Esophagus squamous epithelium (tissue), 5 donors: ENCODE results near the gene PSMG1. TPM values are rescaled to one million over a fixed set of nuclear protein-coding genes. Genes with fewer than 3 reads are reported as not detected.

Source experiments
- DNase-seq: peaks from one replicate; lab custom pipeline; 2025; lab: John Stamatoyannopoulos, UW
- H3K27ac ChIP-seq, 4 donors: fragments of 200-600 bp; sonication (generic); one replicate each; pipeline ENCODE4 v1.5.1; 2016 to 2019; ENCODE audit warnings: mild to moderate bottlenecking in 1 of 4
- H3K27me3 ChIP-seq, 4 donors: fragments of 200-600 bp; sonication (generic); 1 replicate in 3 of 4; 2 replicates in 1 of 4; pipeline versions ENCODE4 v1.5.1 to v1.6.0; 2017 to 2021; ENCODE audit warnings: antibody characterized with exemption in 1 of 4
- H3K36me3 ChIP-seq, 3 donors: fragments of 200-600 bp; sonication (generic); one replicate each; pipeline ENCODE4 v1.5.1; 2016 to 2019
- H3K4me1 ChIP-seq, 3 donors: fragments of 200-600 bp; sonication (generic); one replicate each; pipeline ENCODE4 v1.5.1; 2017 to 2019
- H3K4me3 ChIP-seq, 4 donors: fragments of 200-600 bp; sonication (generic); 1 replicate in 3 of 4; 2 replicates in 1 of 4; pipeline ENCODE4 v1.5.1; 2016 to 2019; ENCODE audit warnings: mild to moderate bottlenecking in 2 of 4, moderate library complexity in 1 of 4
- H3K9me3 ChIP-seq, 3 donors: fragments of 200-600 bp; sonication (generic); one replicate each; pipeline ENCODE4 v1.5.1; 2016 to 2019
- CTCF ChIP-seq, 6 experiments: fragments of 450-650 bp in 4 of 6; fragments of 200-600 bp in 2 of 6; sonication (generic) in 2 of 6; IDR thresholded peaks; one replicate each; pipeline ENCODE4 v1.5.1; 2016 to 2019; ENCODE audit warnings: antibody characterized with exemption in 6 of 6, mild to moderate bottlenecking in 4 of 6, moderate library complexity in 4 of 6
- POLR2A ChIP-seq, 4 donors: fragments of 450-650 bp; IDR thresholded peaks; one replicate each; pipeline ENCODE4 v1.6.1; 2017; ENCODE audit warnings: antibody characterized with exemption in 4 of 4, mild to moderate bottlenecking in 4 of 4, moderate library complexity in 3 of 4
- WGBS, 2 donors: methylation state at CpG; one replicate each; pipeline ENCODE4 v1.1.5; 2018; 5-methylcytosine and 5-hydroxymethylcytosine counted together
- intact Hi-C: fragments of 100-400 bp; cut with DNase I; formaldehyde crosslinking; loops from one replicate; pipeline ENCODE4 v1.15.0; 2022
- total RNA-seq, 4 donors: library from RNA; depleted of rRNA; stranded (reverse); fragments of >200 nt; gene quantifications; one replicate each; pipeline ENCODE4 v1.1.0, GENCODE V29; 2016
- donor health status: DM: yes; HTN: yes; CAD: no.

PSMG1 gene
- total RNA-seq, 4 donors from 2014 or later: 33.8 to 56.5 (median 45.8) TPM

- H3K27me3 ChIP-seq: no peaks in the 10 kb centered on the region
- H3K27ac ChIP-seq: no peak overlapping the region
- TF ChIP-seq POLR2A (IDR thresholded peaks at IDR 0.05) (no peak), CTCF (IDR thresholded peaks at IDR 0.05) (peak in 3 of 6 experiments; percentile 9 to 30 (median 12))
- intact Hi-C loops: no loop called here
- no peaks in the 10 kb centered on the region for H3K9me3 ChIP-seq
- H3K4me3 ChIP-seq: no peak overlapping the region
- 82 to 84% methylated on average over 2 of the region's 2 CpGs for WGBS, 2 donors
- H3K36me3 ChIP-seq: peaks cover 0 to 41% (median 5%) of the 10 kb centered on the region in 3 donors
- DNase-seq: no peak
- H3K4me1 ChIP-seq: peaks cover 7 to 31% (median 8%) of the 10 kb centered on the region in 3 donors
Observed at GRCh38 chr21:39180429-39181019, 2.7 kb downstream of the PSMG1 start.

GRCh38 chr21:39178421-39178820 is 4.8 kb downstream of the PSMG1 start:
- H3K9me3 ChIP-seq: no peaks in the 10 kb centered on the region
- no peak for TF ChIP-seq POLR2A (IDR thresholded peaks at IDR 0.05)
- no peak for TF ChIP-seq CTCF (IDR thresholded peaks at IDR 0.05)
- no peak for DNase-seq
- 76 to 83% methylated on average over 7 of the region's 7 CpGs for WGBS, 2 donors
- H3K4me1 ChIP-seq: peaks cover 0 to 19% (median 8%) of the 10 kb centered on the region in 3 donors
- H3K4me3 ChIP-seq: no peak overlapping the region
- intact Hi-C loops: no loop called here
- peaks cover 0 to 59% (median 5%) of the 10 kb centered on the region in 3 donors for H3K36me3 ChIP-seq
- H3K27ac ChIP-seq: no peak overlapping the region
- no peaks in the 10 kb centered on the region for H3K27me3 ChIP-seq

- Histone ChIP-seq H3K9me3 (no peaks in the 10 kb centered on the region), H3K36me3 (peaks cover 0 to 80% (median 5%) of the 10 kb centered on the region in 3 donors), H3K4me1 (peaks cover 0 to 4% (median 0%) of the 10 kb centered on the region in 3 donors), H3K27ac (no peak overlapping the region), H3K27me3 (no peaks in the 10 kb centered on the region), H3K4me3 (no peak overlapping the region)
- 34 to 40% methylated on average over 3 of the region's 3 CpGs for WGBS, 2 donors
- no peak for DNase-seq
- TF ChIP-seq CTCF (IDR thresholded peaks at IDR 0.05) (no peak), POLR2A (IDR thresholded peaks at IDR 0.05) (no peak)
- intact Hi-C loops: no loop called here
Observed at GRCh38 chr21:39176271-39176709, 7.0 kb downstream of the PSMG1 start.

DNA sequence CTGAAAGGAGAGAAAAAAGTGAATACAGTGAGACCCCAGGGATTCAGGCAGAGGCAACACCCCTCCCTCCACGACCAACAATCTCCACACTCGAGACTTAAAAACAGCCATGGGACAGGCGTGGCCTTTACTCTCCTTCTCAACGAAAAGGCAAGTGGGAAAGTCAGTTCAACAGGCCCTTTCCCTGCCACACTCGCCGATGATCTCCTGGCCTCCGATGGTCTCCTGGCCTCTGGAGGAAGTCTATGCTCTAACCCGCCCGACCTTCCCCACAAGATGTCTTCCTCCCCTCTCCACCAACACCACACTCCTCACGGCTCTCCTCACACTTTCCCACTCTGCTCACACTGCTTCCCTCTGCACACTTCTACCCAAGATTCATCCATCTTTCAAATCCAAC is 7.6 kb downstream of the PSMG1 start:
- H3K4me1 ChIP-seq: no peaks in the 10 kb centered on the region
- H3K9me3 ChIP-seq: no peaks in the 10 kb centered on the region
- 77 to 85% methylated on average over 10 of the region's 10 CpGs for WGBS, 2 donors
- H3K27me3 ChIP-seq: no peaks in the 10 kb centered on the region
- intact Hi-C loops: no loop called here
- no peak overlapping the region for H3K4me3 ChIP-seq
- peaks cover 0 to 86% (median 5%) of the 10 kb centered on the region in 3 donors for H3K36me3 ChIP-seq
- no peak for DNase-seq
- TF ChIP-seq CTCF (IDR thresholded peaks at IDR 0.05) (no peak), POLR2A (IDR thresholded peaks at IDR 0.05) (no peak)
- no peak overlapping the region for H3K27ac ChIP-seq

GRCh38 chr21:39175154-39175553 is 8.1 kb downstream of the PSMG1 start:
- Histone ChIP-seq H3K9me3 (no peaks in the 10 kb centered on the region), H3K4me1 (no peaks in the 10 kb centered on the region), H3K4me3 (no peak overlapping the region), H3K36me3 (peaks cover 0 to 89% (median 5%) of the 10 kb centered on the region in 3 donors), H3K27ac (no peak overlapping the region), H3K27me3 (no peaks in the 10 kb centered on the region)
- no peak for DNase-seq
- TF ChIP-seq POLR2A (IDR thresholded peaks at IDR 0.05): no peak
- TF ChIP-seq CTCF (IDR thresholded peaks at IDR 0.05): peak in 4 of 6 experiments; percentile 26 to 63 (median 56)
- intact Hi-C loops: no loop called here
- WGBS, 2 donors: 75 to 79% methylated on average over 4 of the region's 4 CpGs
